ENCODE data around the gene C2orf76.

Gene C2orf76

GRCh38 chr2:119291588-119292167 is 75.0 kb downstream of the C2orf76 start:
- Histone ChIP-seq H3K27me3 (ENCODE audit: insufficient read depth, low read length, poor library complexity, severe bottlenecking) (no peaks in the 10 kb centered on the region), H3K9me2 (replicated peaks; ENCODE audit: low read depth, low read length) (no peaks in the 10 kb centered on the region), H3K9me3 (ENCODE audit: insufficient read depth, low read depth, low read length) (no peaks in the 10 kb centered on the region), H3F3A (ENCODE audit: low read depth) (no peaks in the 10 kb centered on the region), H3K79me2 (ENCODE audit: insufficient read depth, low read length) (no peaks in the 10 kb centered on the region), H2AFZ (ENCODE audit: low read length) (no peak overlapping the region), H4K20me1 (ENCODE audit: insufficient read depth, low read length, poor library complexity, severe bottlenecking) (no peaks in the 10 kb centered on the region), H3K4me1 (ENCODE audit: insufficient read depth, low read length, poor library complexity, severe bottlenecking) (no peaks in the 10 kb centered on the region), H3K9ac (ENCODE audit: low read depth, low read length, poor library complexity, severe bottlenecking) (no peak overlapping the region), H3K4me3 (ENCODE audit: low read length, poor library complexity, severe bottlenecking) (no peak overlapping the region), H3K36me3 (ENCODE audit: insufficient read depth, low read length) (no peaks in the 10 kb centered on the region), H3K4me2 (ENCODE audit: low read depth, low read length, poor library complexity, severe bottlenecking) (no peak overlapping the region)
- TF ChIP-seq EZH2phosphoT487 (IDR thresholded peaks at IDR 0.05; ENCODE audit: borderline replicate concordance), result no peak
- TF ChIP-seq CTCF (conservative IDR thresholded peaks at IDR 0.05; ENCODE audit: low read length), result no peak

DNA sequence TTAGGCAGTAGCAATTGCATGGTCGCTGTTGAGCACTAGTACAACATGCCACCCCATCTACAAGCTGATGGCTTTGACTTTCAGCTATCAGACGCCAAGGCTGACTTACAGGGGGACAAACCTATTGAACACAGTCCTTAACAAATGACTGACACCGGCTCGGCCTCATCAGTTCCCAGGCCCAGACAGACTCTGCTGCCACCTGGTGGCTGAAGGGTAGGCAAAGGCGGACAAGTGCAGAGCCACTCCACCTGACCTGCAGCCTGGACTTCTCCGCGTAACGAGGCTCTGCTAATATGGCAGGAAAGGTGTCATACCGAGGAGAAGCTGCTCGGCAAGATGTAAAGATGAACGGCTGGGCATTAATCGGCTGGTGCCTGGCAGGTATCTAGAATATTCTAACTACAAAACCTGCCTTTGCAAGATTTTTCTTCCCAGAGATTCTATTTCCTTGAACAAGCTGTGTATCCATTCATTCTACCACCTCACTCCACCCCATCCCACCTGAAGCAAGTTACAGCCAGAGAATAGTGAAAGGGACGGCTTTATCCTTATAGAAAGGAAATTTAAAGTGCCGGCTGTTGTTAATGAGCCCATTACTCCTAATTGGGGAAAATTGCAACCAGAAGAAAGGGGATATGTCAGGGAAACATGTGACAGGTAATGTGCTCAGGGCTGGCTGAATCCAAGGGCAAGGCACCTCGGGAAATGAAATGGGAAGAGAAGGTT is 75.6 kb downstream of the C2orf76 start:
- Histone ChIP-seq H3K79me2 (ENCODE audit: insufficient read depth, low read length) (no peaks in the 10 kb centered on the region), H3K9me2 (replicated peaks; ENCODE audit: low read depth, low read length) (no peaks in the 10 kb centered on the region), H3K4me1 (ENCODE audit: insufficient read depth, low read length, poor library complexity, severe bottlenecking) (no peaks in the 10 kb centered on the region), H3F3A (ENCODE audit: low read depth) (no peaks in the 10 kb centered on the region), H3K9me3 (ENCODE audit: insufficient read depth, low read depth, low read length) (no peaks in the 10 kb centered on the region), H4K20me1 (ENCODE audit: insufficient read depth, low read length, poor library complexity, severe bottlenecking) (no peaks in the 10 kb centered on the region), H3K36me3 (ENCODE audit: insufficient read depth, low read length) (no peaks in the 10 kb centered on the region), H3K4me3 (ENCODE audit: low read length, poor library complexity, severe bottlenecking) (no peak overlapping the region), H3K4me2 (ENCODE audit: low read depth, low read length, poor library complexity, severe bottlenecking) (no peak overlapping the region), H3K9ac (ENCODE audit: low read depth, low read length, poor library complexity, severe bottlenecking) (no peak overlapping the region), H2AFZ (ENCODE audit: low read length) (no peak overlapping the region), H3K27me3 (ENCODE audit: insufficient read depth, low read length, poor library complexity, severe bottlenecking) (no peaks in the 10 kb centered on the region)
- TF ChIP-seq CTCF (conservative IDR thresholded peaks at IDR 0.05; ENCODE audit: low read length), result peak; percentile 54
- TF ChIP-seq EZH2phosphoT487 (IDR thresholded peaks at IDR 0.05; ENCODE audit: borderline replicate concordance), result no peak

GRCh38 chr2:119289642-119290041 is 77.0 kb downstream of the C2orf76 start:
- no peaks in the 10 kb centered on the region for H3K27me3 ChIP-seq (ENCODE audit: insufficient read depth, low read length, poor library complexity, severe bottlenecking)
- H3K9me3 ChIP-seq (ENCODE audit: insufficient read depth, low read depth, low read length), result no peaks in the 10 kb centered on the region
- no peaks in the 10 kb centered on the region for H3K4me1 ChIP-seq (ENCODE audit: insufficient read depth, low read length, poor library complexity, severe bottlenecking)
- H3K36me3 ChIP-seq (ENCODE audit: insufficient read depth, low read length), result no peaks in the 10 kb centered on the region
- H3F3A ChIP-seq (ENCODE audit: low read depth), result no peaks in the 10 kb centered on the region
- no peak overlapping the region for H3K9ac ChIP-seq (ENCODE audit: low read depth, low read length, poor library complexity, severe bottlenecking)
- H3K79me2 ChIP-seq (ENCODE audit: insufficient read depth, low read length), result no peaks in the 10 kb centered on the region
- H3K4me3 ChIP-seq (ENCODE audit: low read length, poor library complexity, severe bottlenecking), result no peak overlapping the region
- H4K20me1 ChIP-seq (ENCODE audit: insufficient read depth, low read length, poor library complexity, severe bottlenecking), result no peaks in the 10 kb centered on the region
- H2AFZ ChIP-seq (ENCODE audit: low read length), result no peak overlapping the region
- TF ChIP-seq EZH2phosphoT487 (IDR thresholded peaks at IDR 0.05; ENCODE audit: borderline replicate concordance) (no peak), CTCF (conservative IDR thresholded peaks at IDR 0.05; ENCODE audit: low read length) (no peak)
- H3K9me2 ChIP-seq (replicated peaks; ENCODE audit: low read depth, low read length), result no peaks in the 10 kb centered on the region
- H3K4me2 ChIP-seq (ENCODE audit: low read depth, low read length, poor library complexity, severe bottlenecking), result no peak overlapping the region
